ENCODE measurements around the gene TRAPPC8. TPM values are rescaled to one million over a fixed set of nuclear protein-coding genes. Genes with fewer than 3 reads are reported as not detected.

The TRAPPC8 gene
- total RNA-seq, 4 donors from 2014 or later, result 25.3 to 51.6 (median 37.5) TPM

DNA sequence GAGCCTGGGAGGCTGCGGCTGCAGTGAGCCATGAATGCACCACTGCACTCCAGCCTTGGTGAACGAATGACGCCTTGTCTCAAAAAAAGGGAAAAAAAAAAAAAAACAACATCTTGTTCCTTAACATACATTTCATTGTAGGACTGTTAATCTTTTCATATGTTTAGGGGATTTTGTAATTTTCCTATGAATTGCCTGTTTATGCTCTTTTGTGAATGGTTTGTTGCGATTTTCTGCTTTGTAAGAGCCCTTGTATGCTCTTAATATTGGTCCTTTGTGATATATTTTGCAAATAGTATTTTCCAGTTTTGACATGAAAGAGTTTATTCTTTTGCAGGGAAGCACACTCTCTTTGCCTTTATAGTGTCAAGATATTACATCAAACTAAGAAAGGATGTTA lies 50.0 kb downstream of the TRAPPC8 start:
- H3K9me3 ChIP-seq, result no peaks in the 10 kb centered on the region
- no peak overlapping the region for H3K4me3 ChIP-seq
- H3K27me3 ChIP-seq, result no peaks in the 10 kb centered on the region
- WGBS, 2 donors, result 48 to 56% methylated on average over 4 of the region's 4 CpGs
- H3K4me1 ChIP-seq, result peaks cover 0 to 6% (median 0%) of the 10 kb centered on the region in 4 donors
- H3K36me3 ChIP-seq, result peaks cover 0 to 50% (median 0%) of the 10 kb centered on the region in 3 donors
- DNase-seq (ENCODE audit: low spot score in 2 of 2), result no peak
- H3K27ac ChIP-seq, result peak overlapping the region in 1 of 4 donors; percentile 3
- no peak for TF ChIP-seq EP300 (IDR thresholded peaks at IDR 0.05)
- no peak for TF ChIP-seq POLR2A (IDR thresholded peaks at IDR 0.05)
- TF ChIP-seq, protein P1, sequence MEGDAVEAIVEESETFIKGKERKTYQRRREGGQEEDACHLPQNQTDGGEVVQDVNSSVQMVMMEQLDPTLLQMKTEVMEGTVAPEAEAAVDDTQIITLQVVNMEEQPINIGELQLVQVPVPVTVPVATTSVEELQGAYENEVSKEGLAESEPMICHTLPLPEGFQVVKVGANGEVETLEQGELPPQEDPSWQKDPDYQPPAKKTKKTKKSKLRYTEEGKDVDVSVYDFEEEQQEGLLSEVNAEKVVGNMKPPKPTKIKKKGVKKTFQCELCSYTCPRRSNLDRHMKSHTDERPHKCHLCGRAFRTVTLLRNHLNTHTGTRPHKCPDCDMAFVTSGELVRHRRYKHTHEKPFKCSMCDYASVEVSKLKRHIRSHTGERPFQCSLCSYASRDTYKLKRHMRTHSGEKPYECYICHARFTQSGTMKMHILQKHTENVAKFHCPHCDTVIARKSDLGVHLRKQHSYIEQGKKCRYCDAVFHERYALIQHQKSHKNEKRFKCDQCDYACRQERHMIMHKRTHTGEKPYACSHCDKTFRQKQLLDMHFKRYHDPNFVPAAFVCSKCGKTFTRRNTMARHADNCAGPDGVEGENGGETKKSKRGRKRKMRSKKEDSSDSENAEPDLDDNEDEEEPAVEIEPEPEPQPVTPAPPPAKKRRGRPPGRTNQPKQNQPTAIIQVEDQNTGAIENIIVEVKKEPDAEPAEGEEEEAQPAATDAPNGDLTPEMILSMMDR (IDR thresholded peaks at IDR 0.05), result no peak

DNA sequence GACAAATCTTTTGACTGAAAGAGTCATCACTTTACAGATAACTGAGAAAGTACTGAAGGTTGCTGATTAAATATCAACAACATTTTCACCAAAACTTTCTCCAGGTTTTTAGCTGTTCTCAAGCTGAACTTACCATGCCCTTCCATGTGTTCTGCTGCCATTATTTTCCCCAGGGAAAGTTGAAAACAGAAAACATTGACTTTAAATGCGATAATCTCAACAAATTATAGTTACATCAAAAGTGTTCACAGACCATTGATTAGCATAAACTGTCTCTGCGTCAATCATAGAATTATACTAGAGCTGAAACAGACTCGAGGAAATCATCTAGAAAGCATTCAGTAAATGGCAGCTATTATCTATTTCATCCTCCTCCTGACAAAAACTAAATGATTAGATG lies 51.4 kb downstream of the TRAPPC8 start:
- no peak for TF ChIP-seq POLR2A (IDR thresholded peaks at IDR 0.05)
- TF ChIP-seq, protein P1 (IDR thresholded peaks at IDR 0.05), result no peak
- no peak for TF ChIP-seq EP300 (IDR thresholded peaks at IDR 0.05)
- Histone ChIP-seq H3K27ac (no peak overlapping the region), H3K36me3 (peaks cover 0 to 51% (median 0%) of the 10 kb centered on the region in 3 donors), H3K4me3 (no peak overlapping the region), H3K9me3 (no peaks in the 10 kb centered on the region), H3K27me3 (no peaks in the 10 kb centered on the region), H3K4me1 (peaks cover 0 to 6% (median 0%) of the 10 kb centered on the region in 4 donors)
- WGBS, 2 donors, result 93 to 99% methylated on average over 3 of the region's 3 CpGs
- no peak for DNase-seq (ENCODE audit: low spot score in 2 of 2)

DNA sequence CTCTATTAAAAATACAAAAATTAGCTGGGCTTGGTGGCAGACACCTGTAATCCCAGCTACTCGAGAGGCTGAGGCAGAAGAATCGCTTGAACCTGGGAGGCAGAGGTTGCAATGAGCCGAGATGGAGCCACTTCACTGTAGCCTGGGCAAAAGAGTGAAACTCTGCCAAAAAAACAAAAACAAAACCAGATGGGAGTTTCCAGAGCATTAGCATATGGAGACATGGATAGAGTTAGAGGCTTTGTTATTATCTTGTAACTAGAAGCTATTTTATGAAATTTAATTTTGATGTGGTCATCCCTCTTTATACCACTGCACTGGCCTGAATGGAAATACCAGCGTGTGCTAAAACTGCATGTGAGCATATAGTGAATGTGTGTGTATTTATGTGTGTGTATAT lies 58.9 kb downstream of the TRAPPC8 start:
- no peaks in the 10 kb centered on the region for H3K4me1 ChIP-seq
- TF ChIP-seq, protein P1 (IDR thresholded peaks at IDR 0.05), result no peak
- TF ChIP-seq POLR2A (IDR thresholded peaks at IDR 0.05) (no peak), EP300 (IDR thresholded peaks at IDR 0.05) (no peak)
- H3K27ac ChIP-seq, result no peak overlapping the region
- H3K9me3 ChIP-seq, result peaks cover 0 to 16% (median 6%) of the 10 kb centered on the region in 4 donors
- no peak overlapping the region for H3K4me3 ChIP-seq
- no peaks in the 10 kb centered on the region for H3K27me3 ChIP-seq
- no peak for DNase-seq (ENCODE audit: low spot score in 2 of 2)
- WGBS, 2 donors, result 91 to 94% methylated on average over 4 of the region's 4 CpGs
- peaks cover 0 to 88% (median 0%) of the 10 kb centered on the region in 3 donors for H3K36me3 ChIP-seq

DNA sequence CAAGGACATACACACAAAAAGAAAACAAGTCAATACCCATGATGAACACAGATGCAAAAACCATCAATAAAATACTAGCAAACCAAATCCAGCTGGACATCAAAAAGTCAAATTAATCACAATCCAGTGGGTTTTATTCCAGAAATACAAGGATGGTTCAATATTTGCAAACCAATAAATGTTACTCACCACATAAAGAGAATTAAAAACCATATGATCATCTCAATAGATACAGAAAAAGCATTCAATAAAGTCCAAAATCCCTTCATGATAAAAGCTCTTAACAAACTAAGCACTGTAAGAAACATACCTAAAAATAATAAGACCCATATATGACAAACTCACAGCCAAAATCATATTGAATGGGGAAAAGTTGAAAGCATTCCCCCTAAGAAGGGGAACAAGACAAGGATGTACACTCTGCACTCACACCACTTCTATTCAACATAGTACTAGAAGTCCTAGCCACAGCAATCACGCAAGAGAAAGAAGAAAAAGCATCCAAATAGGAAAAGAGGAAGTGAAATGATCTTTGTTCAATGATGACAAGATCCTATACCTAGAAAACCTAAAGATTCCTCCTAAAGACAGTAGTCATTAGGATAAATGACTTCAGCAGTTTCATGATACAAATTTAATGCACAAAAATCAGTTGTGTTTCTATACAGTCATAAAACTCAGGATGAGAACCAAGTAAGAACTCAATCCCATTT lies 62.6 kb downstream of the TRAPPC8 start:
- TF ChIP-seq, protein P1 (IDR thresholded peaks at IDR 0.05), result no peak
- no peak for TF ChIP-seq POLR2A (IDR thresholded peaks at IDR 0.05)
- TF ChIP-seq EP300 (IDR thresholded peaks at IDR 0.05), result no peak

DNA sequence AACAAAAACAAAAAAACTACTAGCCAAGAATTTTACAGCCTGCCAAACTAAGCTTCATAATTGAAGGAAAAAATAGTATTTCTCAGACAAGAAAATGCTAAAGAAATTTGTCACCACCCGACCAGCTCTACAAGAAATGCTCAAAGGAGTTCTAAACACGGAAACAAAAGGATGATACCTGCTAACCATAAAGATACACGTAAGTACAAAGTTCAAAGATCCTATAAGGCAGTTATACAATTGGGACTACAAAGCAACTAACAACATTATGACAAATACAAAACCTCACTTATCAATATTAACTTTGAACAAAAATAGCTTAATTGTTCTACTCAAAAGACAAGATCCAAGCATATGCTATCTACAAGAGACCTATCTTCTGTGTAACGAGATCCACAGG lies 64.6 kb downstream of the TRAPPC8 start:
- no peak overlapping the region for H3K27ac ChIP-seq
- no peaks in the 10 kb centered on the region for H3K27me3 ChIP-seq
- TF ChIP-seq EP300 (IDR thresholded peaks at IDR 0.05) (no peak), POLR2A (IDR thresholded peaks at IDR 0.05) (no peak)
- TF ChIP-seq, protein P1 (IDR thresholded peaks at IDR 0.05), result no peak
- peaks cover 0 to 90% (median 0%) of the 10 kb centered on the region in 3 donors for H3K36me3 ChIP-seq
- WGBS, 2 donors, result 96 to 98% methylated on average over 4 of the region's 4 CpGs
- peaks cover 0 to 16% (median 6%) of the 10 kb centered on the region in 4 donors for H3K9me3 ChIP-seq
- H3K4me1 ChIP-seq, result no peaks in the 10 kb centered on the region
- no peak for DNase-seq (ENCODE audit: low spot score in 2 of 2)
- H3K4me3 ChIP-seq, result no peak overlapping the region

More for the DNA sequence above, 62.6 kb downstream of the TRAPPC8 start:
- H3K27me3 ChIP-seq, result no peaks in the 10 kb centered on the region
- 94 to 96% methylated on average over 1 of the region's 1 CpG for WGBS, 2 donors
- no peaks in the 10 kb centered on the region for H3K4me1 ChIP-seq
- no peak overlapping the region for H3K27ac ChIP-seq
- no peak overlapping the region for H3K4me3 ChIP-seq
- no peak for DNase-seq (ENCODE audit: low spot score in 2 of 2)
- peaks cover 0 to 16% (median 6%) of the 10 kb centered on the region in 4 donors for H3K9me3 ChIP-seq
- H3K36me3 ChIP-seq, result peaks cover 0 to 88% (median 0%) of the 10 kb centered on the region in 3 donors

Data from tibial nerve (tissue), 4 donors.